Osteoblast (primary cell): ENCODE results near the gene VOPP1. TPM values are rescaled to one million over a fixed set of nuclear protein-coding genes. Genes with fewer than 3 reads are reported as not detected.
A peak's percentile ranks its signal among the peaks of the same experiment; 100 is the strongest.

Source experiments
- DNase-seq: peaks from one replicate; pipeline ENCODE4 v3.0.0; 2011; ENCODE audit warnings: low spot score, mixed read lengths; ENCODE audit not compliant: insufficient read length; ENCODE audit errors: missing footprints
- H2AFZ ChIP-seq: 2 replicates; pipeline ENCODE4 v1.6.0; 2011; ENCODE audit warnings: mild to moderate bottlenecking, low read length
- H3K27ac ChIP-seq: 2 replicates; pipeline ENCODE4 v1.5.1; 2011; ENCODE audit warnings: mild to moderate bottlenecking, low read depth, low read length, moderate library complexity
- H3K27me3 ChIP-seq: 2 replicates; pipeline ENCODE4 v1.6.0; 2012; ENCODE audit warnings: mild to moderate bottlenecking, control low read depth, inconsistent platforms, low read length, moderate library complexity; ENCODE audit not compliant: insufficient read depth
- H3K36me3 ChIP-seq: 2 replicates; pipeline ENCODE4 v1.5.1; 2011; ENCODE audit warnings: mild to moderate bottlenecking, low read length, control low read depth, moderate library complexity; ENCODE audit not compliant: insufficient read depth
- H3K4me1 ChIP-seq: 2 replicates; pipeline ENCODE4 v1.5.1; 2011; ENCODE audit warnings: mild to moderate bottlenecking, low read length, control low read depth, moderate library complexity; ENCODE audit not compliant: insufficient read depth
- H3K4me2 ChIP-seq: 2 replicates; pipeline ENCODE4 v1.6.0; 2011; ENCODE audit warnings: mild to moderate bottlenecking, low read length; ENCODE audit not compliant: insufficient read depth
- H3K4me3 ChIP-seq: fragments of 200-600 bp; sonication (generic); 3 replicates; pipeline ENCODE4 v1.5.1; 2012; ENCODE audit warnings: mild to moderate bottlenecking, low read length, inconsistent platforms; ENCODE audit not compliant: insufficient read depth
- H3K79me2 ChIP-seq: 2 replicates; pipeline ENCODE4 v1.6.0; 2012; ENCODE audit warnings: mild to moderate bottlenecking, low read length, control low read depth, inconsistent platforms; ENCODE audit not compliant: insufficient read depth
- H3K9me3 ChIP-seq: 2 replicates; pipeline ENCODE4 v1.5.1; 2011; ENCODE audit warnings: low read depth, low read length, control low read depth
- H4K20me1 ChIP-seq: 2 replicates; pipeline ENCODE4 v1.6.0; 2012; ENCODE audit warnings: mild to moderate bottlenecking, low read length, control low read depth; ENCODE audit not compliant: insufficient read depth
- CTCF ChIP-seq: IDR thresholded peaks from 2 replicates; pipeline ENCODE4 v1.5.1; 2011; ENCODE audit warnings: mild to moderate bottlenecking, low read depth, low read length, moderate library complexity; ENCODE audit errors: extremely low read depth
- total RNA-seq: library from RNA; depleted of rRNA; stranded (reverse); fragments of >200 nt; gene quantifications from 2 replicates; pipeline ENCODE4 v1.2.3, GENCODE V29; 2012

Gene VOPP1
- total RNA-seq, 1 donor = 74.6 TPM

- DNase-seq = no peak
- peaks cover 8% of the 10 kb centered on the region for H3K4me1 ChIP-seq
- no peak overlapping the region for H2AFZ ChIP-seq
- no peaks in the 10 kb centered on the region for H4K20me1 ChIP-seq
- H3K79me2 ChIP-seq = no peaks in the 10 kb centered on the region
- no peak for TF ChIP-seq CTCF
- no peaks in the 10 kb centered on the region for H3K36me3 ChIP-seq
- H3K4me3 ChIP-seq = no peak overlapping the region
- no peak overlapping the region for H3K27ac ChIP-seq
- H3K27me3 ChIP-seq = no peaks in the 10 kb centered on the region
- H3K4me2 ChIP-seq = no peak overlapping the region
- no peaks in the 10 kb centered on the region for H3K9me3 ChIP-seq
Observed at GRCh38 chr7:55594414-55594813, 22.1 kb upstream of the VOPP1 start.

- Histone ChIP-seq H3K36me3 (no peaks in the 10 kb centered on the region), H3K4me1 (peaks cover 8% of the 10 kb centered on the region), H3K79me2 (no peaks in the 10 kb centered on the region), H4K20me1 (no peaks in the 10 kb centered on the region), H3K4me3 (no peak overlapping the region), H3K27me3 (no peaks in the 10 kb centered on the region), H2AFZ (peak overlapping the region; percentile 28), H3K27ac (no peak overlapping the region), H3K9me3 (no peaks in the 10 kb centered on the region), H3K4me2 (no peak overlapping the region)
- DNase-seq = peak; percentile 90
- peak; percentile 86 for TF ChIP-seq CTCF
Observed at GRCh38 chr7:55593515-55594318, 21.4 kb upstream of the VOPP1 start.

- Histone ChIP-seq H2AFZ (peak overlapping the region; percentile 28), H3K27me3 (no peaks in the 10 kb centered on the region)
- TF ChIP-seq CTCF = no peak
Observed at GRCh38 chr7:55593172-55593514, 20.8 kb upstream of the VOPP1 start.

GRCh38 chr7:55592492-55592891 is 20.2 kb upstream of the VOPP1 start:
- DNase-seq = peak; percentile 41
- Histone ChIP-seq H3K9me3 (no peaks in the 10 kb centered on the region), H3K4me3 (no peak overlapping the region), H2AFZ (no peak overlapping the region), H3K27ac (no peak overlapping the region), H4K20me1 (no peaks in the 10 kb centered on the region), H3K79me2 (no peaks in the 10 kb centered on the region), H3K4me2 (no peak overlapping the region), H3K36me3 (no peaks in the 10 kb centered on the region), H3K27me3 (no peaks in the 10 kb centered on the region), H3K4me1 (peaks cover 8% of the 10 kb centered on the region)
- TF ChIP-seq CTCF = no peak

More at GRCh38 chr7:55593172-55593514, 20.8 kb upstream of the VOPP1 start:
- peak; percentile 14 for DNase-seq
- no peak overlapping the region for H3K4me3 ChIP-seq
- no peak overlapping the region for H3K27ac ChIP-seq
- H3K79me2 ChIP-seq = no peaks in the 10 kb centered on the region
- peaks cover 8% of the 10 kb centered on the region for H3K4me1 ChIP-seq
- no peaks in the 10 kb centered on the region for H3K36me3 ChIP-seq
- no peaks in the 10 kb centered on the region for H4K20me1 ChIP-seq
- H3K4me2 ChIP-seq = no peak overlapping the region
- H3K9me3 ChIP-seq = no peaks in the 10 kb centered on the region
